GM19468 (cell line): Measurements from ENCODE around the gene DDX39B.

ENCODE experiments used
- ATAC-seq: cut with Tn5 transposase; IDR thresholded peaks from one replicate; pipeline ENCODE4 v1.9.1; 2021; ENCODE audit warnings: mild to moderate bottlenecking, moderate library complexity, moderate number of reproducible peaks; ENCODE audit not compliant: unreplicated experiment; ENCODE audit errors: extremely low read depth

DDX39B gene

DNA sequence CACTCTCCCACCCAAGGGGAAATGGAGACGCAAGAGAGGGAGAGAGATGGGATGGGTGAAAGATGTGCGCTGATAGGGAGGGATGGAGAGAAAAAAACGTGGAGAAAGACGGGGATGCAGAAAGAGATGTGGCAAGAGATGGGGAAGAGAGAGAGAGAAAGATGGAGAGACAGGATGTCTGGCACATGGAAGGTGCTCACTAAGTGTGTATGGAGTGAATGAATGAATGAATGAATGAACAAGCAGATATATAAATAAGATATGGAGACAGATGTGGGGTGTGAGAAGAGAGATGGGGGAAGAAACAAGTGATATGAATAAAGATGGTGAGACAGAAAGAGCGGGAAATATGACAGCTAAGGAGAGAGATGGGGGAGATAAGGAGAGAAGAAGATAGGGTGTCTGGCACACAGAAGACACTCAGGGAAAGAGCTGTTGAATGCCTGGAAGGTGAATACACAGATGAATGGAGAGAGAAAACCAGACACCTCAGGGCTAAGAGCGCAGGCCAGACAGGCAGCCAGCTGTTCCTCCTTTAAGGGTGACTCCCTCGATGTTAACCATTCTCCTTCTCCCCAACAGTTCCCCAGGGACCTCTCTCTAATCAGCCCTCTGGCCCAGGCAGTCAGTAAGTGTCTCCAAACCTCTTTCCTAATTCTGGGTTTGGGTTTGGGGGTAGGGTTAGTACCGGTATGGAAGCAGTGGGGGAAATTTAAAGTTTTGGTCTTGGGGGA is 34.3 kb upstream of the DDX39B start:
- no peak for ATAC-seq

DNA sequence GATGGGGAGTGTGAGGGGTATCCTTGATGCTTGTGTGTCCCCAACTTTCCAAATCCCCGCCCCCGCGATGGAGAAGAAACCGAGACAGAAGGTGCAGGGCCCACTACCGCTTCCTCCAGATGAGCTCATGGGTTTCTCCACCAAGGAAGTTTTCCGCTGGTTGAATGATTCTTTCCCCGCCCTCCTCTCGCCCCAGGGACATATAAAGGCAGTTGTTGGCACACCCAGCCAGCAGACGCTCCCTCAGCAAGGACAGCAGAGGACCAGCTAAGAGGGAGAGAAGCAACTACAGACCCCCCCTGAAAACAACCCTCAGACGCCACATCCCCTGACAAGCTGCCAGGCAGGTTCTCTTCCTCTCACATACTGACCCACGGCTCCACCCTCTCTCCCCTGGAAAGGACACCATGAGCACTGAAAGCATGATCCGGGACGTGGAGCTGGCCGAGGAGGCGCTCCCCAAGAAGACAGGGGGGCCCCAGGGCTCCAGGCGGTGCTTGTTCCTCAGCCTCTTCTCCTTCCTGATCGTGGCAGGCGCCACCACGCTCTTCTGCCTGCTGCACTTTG is 33.6 kb upstream of the DDX39B start, which contains the start of gene TNF:
Gene TNF, plus strand, starts transcription at position 231 of the 567 bp plus-strand sequence. Its CDS starts 177 bp downstream, at position 408.
- ATAC-seq: no peak

DNA sequence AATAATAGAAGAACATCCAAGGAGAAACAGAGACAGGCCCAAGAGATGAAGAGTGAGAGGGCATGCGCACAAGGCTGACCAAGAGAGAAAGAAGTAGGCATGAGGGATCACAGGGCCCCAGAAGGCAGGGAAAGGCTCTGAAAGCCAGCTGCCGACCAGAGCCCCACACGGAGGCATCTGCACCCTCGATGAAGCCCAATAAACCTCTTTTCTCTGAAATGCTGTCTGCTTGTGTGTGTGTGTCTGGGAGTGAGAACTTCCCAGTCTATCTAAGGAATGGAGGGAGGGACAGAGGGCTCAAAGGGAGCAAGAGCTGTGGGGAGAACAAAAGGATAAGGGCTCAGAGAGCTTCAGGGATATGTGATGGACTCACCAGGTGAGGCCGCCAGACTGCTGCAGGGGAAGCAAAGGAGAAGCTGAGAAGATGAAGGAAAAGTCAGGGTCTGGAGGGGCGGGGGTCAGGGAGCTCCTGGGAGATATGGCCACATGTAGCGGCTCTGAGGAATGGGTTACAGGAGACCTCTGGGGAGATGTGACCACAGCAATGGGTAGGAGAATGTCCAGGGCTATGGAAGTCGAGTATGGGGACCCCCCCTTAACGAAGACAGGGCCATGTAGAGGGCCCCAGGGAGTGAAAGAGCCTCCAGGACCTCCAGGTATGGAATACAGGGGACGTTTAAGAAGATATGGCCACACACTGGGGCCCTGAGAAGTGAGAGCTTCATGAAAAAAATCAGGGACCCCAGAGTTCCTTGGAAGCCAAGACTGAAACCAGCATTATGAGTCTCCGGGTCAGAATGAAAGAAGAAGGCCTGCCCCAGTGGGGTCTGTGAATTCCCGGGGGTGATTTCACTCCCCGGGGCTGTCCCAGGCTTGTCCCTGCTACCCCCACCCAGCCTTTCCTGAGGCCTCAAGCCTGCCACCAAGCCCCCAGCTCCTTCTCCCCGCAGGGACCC is 32.6 kb upstream of the DDX39B start:
- ATAC-seq: no peak

DNA sequence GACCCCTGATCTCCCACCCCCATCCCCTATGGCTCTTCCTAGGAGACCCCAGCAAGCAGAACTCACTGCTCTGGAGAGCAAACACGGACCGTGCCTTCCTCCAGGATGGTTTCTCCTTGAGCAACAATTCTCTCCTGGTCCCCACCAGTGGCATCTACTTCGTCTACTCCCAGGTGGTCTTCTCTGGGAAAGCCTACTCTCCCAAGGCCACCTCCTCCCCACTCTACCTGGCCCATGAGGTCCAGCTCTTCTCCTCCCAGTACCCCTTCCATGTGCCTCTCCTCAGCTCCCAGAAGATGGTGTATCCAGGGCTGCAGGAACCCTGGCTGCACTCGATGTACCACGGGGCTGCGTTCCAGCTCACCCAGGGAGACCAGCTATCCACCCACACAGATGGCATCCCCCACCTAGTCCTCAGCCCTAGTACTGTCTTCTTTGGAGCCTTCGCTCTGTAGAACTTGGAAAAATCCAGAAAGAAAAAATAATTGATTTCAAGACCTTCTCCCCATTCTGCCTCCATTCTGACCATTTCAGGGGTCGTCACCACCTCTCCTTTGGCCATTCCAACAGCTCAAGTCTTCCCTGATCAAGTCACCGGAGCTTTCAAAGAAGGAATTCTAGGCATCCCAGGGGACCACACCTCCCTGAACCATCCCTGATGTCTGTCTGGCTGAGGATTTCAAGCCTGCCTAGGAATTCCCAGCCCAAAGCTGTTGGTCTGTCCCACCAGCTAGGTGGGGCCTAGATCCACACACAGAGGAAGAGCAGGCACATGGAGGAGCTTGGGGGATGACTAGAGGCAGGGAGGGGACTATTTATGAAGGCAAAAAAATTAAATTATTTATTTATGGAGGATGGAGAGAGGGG is 31.7 kb upstream of the DDX39B start:
- ATAC-seq: no peak

DNA sequence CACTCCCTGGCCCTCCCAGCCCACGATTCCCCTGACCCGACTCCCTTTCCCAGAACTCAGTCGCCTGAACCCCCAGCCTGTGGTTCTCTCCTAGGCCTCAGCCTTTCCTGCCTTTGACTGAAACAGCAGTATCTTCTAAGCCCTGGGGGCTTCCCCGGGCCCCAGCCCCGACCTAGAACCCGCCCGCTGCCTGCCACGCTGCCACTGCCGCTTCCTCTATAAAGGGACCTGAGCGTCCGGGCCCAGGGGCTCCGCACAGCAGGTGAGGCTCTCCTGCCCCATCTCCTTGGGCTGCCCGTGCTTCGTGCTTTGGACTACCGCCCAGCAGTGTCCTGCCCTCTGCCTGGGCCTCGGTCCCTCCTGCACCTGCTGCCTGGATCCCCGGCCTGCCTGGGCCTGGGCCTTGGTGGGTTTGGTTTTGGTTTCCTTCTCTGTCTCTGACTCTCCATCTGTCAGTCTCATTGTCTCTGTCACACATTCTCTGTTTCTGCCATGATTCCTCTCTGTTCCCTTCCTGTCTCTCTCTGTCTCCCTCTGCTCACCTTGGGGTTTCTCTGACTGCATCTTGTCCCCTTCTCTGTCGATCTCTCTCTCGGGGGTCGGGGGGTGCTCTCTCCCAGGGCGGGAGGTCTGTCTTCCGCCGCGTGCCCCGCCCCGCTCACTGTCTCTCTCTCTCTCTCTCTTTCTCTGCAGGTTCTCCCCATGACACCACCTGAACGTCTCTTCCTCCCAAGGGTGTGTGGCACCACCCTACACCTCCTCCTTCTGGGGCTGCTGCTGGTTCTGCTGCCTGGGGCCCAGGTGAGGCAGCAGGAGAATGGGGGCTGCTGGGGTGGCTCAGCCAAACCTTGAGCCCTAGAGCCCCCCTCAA is 30.5 kb upstream of the DDX39B start, which contains the start of gene LTA:
Gene LTA, plus strand, starts transcription at position 249 of the 871 bp plus-strand sequence. Its CDS starts 454 bp downstream, at position 703.
- no peak for ATAC-seq

DNA sequence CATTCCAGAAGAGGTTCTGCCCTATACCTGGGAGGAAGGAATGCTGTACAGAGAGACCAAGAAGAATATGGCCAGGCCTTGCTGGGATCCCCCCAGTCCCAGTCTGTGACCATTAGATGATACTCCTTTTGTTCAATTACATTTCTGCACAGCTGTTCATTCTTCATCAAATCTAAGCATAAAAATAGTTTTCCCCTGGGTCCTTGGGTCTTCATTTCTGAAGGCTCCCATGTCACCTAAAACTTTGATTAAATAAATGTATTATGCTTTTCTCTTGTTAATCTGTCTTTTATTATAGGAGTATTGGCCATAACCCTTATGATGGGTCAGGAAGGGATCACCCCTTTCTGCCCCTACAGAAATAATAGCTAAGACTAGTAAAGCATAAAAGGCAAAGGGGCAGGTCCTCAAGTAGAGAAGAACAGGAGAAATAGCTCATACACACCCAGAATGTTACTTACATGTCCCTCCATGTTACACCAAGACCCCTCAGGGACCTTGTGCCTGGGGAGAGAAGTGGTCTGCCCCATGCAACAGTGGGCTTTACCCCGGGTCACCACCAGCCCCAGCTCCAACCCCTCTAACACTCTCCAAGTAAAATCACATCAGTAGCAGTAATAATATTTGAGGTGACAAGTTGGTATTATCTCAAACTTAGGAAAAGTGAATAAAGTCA is 28.2 kb upstream of the DDX39B start:
- ATAC-seq: no peak

DNA sequence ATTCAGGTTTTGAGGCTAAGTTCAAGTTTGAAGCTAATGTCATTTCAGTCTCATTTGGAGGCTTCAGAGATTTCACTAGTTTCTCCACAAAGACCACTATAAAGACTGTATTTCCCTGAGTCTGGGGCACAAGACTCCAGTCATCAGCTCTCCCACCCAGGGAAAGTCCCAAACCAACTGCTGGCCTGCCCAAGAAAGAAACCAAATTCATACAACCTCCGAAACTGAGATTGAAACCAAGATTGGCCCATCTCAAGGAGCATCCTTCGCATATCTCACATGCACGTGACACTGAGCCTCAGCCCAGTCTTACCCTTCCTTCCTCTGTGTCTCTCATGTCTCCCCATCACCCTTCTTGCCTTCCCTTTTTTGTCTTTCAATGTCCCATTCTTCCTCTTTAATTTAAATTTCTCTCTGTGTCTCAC is 26.7 kb upstream of the DDX39B start:
- ATAC-seq: peak; percentile 67

DNA sequence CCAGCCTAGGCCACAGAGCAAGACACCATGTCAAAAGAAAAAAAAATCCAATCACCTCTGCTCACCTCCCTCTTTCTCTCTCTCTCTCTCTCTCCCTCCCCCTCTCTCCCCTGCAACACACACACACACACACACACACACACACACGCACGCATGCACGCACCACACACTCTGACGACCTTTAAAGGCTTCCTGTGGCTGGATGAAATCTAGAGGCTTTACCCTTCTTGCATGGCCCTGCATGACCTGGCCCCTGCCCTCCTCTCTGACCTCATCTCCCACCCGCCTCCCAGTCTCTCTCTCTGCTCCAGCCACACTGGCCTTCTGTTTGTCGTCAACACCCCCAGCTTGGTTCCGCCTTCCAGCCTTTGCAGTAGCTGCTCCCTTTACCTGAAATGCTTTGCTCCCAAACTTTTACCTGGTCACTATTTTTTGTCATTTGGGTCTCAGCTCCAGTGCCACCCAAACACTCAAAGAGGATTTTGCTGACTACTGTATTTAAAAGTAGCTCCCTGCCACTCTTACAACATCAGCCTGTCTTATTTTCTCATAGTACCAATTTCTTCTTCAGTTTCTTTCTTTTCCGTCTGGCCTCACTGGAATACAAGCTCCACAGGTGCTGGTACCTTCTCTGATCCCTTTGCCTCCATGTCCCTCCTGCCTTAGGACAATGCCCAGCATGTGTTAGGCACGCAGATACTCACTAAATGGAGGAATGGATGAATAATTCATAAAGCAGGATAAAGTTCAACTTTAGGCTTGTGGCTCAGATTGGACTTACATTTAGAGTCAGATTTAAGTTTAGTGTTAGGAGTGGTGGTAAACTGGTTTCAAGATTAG is 25.9 kb upstream of the DDX39B start:
- no peak for ATAC-seq

DNA sequence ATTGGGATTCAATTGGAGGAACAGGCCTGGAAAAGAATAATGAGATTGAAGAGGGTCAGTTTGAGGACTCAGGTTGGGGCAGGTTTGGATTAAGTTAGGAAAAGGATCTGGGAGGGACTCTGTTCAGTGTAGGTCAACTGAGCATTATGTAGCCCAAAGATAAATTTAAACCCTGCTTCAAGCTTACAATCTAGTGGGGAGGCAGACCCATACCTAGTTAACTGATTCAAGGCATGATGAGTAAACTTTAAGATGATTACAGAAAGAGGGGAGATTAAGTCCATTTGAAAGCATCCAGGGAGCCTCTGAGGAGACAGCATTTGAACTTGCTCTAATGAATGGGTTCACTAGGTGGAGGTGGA is 18.9 kb upstream of the DDX39B start:
- ATAC-seq: no peak

DNA sequence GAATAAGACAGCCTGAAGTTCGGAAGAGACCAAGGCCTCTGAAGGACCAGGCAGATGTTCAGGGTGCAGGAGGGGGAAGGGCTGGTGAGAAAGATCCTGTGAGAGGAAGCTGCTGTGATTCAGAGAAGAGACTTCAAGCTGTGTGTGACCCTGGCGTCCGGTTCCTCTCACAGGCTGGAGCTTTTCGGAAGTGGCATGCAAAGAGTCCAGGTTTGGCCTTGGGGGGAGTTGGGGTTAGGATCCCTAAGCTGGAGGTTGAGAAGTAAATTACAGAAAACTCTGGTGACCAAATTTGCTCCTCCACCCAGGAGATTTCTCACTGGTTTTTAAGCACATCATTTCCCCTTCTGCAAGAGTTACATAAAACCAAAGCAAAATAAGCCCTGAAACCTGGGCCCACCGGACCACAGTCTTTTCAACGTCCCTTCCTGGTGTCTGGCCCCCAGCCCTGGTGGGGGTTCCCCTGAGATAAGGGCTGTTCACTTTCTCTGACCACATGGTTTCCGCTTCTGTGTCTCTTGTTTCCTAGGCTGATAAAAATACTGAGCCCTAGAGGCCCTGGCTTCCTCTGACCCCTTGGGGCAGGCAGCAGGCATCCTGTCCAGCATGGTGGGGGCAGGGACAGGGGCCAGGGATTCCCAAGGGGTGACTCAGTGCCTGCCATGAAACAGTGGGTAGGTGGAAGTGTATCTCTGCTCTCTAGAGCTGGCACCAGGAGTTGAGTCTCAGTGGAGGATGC is 18.3 kb upstream of the DDX39B start:
- peak; percentile 51 for ATAC-seq

DNA sequence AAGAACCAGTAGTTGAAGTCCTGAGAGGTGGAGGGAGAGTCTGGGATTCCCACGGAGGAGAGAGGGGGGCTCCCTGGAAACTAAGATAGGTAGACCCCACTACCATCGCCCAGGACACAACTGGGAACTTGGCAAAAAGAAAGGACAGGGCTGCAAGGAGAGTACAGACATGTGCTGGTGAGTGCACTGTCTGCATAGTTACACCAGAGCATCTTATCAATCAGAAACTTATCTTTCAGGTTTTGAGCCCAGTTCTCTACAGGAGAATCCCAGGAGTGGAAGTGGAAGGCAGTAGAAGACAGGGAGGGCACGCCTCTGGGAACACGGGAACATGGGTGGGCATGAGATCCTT is 17.8 kb upstream of the DDX39B start:
- no peak for ATAC-seq

DNA sequence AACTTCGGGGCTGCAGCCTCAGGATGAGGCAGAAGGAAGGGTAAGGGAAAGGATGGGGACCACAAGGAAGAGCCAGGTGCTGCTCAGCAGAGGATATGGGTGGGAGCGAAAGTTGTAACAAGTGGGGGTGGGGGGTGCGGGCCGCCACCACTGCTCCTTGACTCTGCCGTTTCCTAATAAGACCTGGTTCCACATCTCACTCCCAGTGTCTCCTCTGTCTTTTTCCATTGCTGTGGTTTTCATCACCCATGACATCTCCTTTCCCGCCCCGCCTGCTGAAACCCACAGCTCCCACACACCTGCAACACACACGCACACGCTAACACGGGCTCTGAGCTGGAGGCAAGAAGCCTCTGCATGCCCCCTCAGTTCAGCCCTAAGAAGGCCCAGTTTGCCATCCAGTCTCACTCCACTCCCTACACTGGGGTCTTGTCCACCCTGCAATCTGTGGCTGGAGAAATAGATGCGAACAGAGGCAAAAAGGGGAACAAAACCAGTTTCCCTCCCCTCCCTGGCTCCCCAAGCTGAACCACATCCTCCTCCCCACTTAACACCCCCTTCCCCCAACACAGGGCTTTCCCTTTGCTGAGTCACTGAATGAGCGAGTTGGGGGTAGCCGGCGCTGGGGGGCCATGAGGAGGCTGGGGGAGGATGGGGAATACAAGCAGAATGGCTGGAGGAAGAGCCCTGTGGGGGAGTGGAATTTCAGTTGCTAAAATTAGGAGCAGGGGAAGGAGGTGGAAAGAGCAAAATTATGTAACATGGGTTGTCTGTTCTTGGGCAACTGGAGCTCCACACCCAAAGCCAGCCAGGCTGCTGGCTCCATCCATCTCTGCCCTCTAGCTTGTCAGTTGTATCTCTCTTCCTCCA is 17.1 kb upstream of the DDX39B start:
- no peak for ATAC-seq

DNA sequence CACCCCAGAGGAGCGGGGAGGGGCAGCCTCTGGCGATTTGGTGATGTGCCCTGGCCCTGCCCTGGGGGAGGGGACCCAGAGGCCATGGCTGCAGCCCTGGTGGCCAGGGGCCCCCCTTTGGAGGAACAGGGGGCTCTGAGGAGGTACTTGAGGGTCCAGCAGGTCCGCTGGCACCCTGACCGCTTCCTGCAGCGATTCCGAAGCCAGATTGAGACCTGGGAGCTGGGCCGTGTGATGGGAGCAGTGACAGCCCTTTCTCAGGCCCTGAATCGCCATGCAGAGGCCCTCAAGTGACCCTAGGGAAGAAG is 16.5 kb upstream of the DDX39B start:
- no peak for ATAC-seq

DNA sequence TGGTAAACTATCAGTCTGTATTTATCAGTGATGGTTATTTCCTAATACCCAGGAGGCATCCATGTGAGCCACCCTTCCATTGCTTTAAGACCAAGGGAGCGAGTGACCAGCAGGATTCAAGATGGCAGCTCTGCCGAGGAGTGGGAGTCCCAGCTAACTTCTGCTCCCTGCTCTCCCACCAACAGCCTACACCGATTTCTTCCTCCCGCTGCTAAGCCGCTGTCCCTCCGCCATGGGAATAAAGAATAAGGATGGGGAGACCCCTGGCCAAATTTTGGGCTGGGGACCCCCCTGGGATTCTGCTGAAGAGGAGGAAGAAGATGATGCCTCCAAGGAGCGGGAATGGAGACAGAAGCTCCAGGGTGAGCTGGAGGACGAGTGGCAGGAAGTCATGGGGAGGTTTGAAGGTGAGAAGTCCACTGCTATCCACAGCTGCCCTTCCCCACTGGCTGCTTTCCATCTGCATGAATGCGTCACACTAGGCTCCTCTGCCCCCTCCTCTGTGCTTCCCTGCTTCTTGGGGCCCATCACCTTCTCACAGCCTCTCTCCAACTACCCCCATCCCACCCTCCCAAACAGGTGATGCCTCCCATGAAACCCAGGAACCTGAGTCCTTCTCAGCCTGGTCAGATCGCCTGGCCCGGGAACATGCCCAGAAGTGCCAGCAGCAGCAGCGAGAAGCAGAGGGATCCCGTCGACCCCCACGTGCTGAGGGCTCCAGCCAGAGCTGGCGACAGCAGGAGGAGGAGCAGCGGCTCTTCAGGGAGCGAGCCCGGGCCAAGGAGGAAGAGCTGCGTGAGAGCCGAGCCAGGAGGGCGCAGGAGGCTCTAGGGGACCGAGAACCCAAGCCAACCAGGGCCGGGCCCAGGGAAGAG is 15.9 kb upstream of the DDX39B start:
- no peak for ATAC-seq

DNA sequence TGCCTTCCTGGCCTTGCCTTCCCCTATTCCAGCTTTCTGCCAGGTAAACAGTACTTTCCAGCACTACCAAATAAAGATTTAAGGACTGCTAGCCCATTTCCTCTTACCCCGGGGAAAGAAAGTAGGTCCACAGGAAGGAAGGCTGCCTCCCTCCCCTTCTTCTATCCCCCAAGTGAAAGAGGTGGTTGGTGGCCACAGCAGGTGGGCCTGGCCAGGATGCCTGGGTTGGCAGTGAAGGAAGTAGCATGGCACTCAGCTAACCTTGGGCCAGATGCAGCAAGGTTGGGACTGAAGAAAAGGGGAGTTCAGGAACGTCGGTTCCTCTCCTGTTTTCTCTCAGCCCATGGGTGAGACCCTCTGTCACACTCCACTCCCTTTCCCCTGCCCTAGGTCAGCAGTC is 14.5 kb upstream of the DDX39B start:
- ATAC-seq: no peak
